Calu3 (cell line): ENCODE results near the gene SMARCC1. TPM values are rescaled to one million over a fixed set of nuclear protein-coding genes. Genes with fewer than 3 reads are reported as not detected.

Experiments used
- BruUV-seq: library from RNA; stranded (reverse); fragments of 400-500 nt; replicated peaks from 2 replicates; lab custom pipeline; 2021; lab: Mats Ljungman, UMichigan
- CTCF ChIA-PET: fragments of 300-600 bp; sonication (Branson Sonifier 250); formaldehyde crosslinking; loops from one replicate; lab custom pipeline; 2022; ENCODE audit warnings: antibody characterized with exemption; lab: Charles Lee
- DNase-seq: peaks from one replicate; pipeline ENCODE4 v3.0.0; 2022
- H3K27ac Mint-ChIP-seq: one replicate; pipeline ENCODE4 v1.8.0; 2022; ENCODE audit warnings: mixed read lengths; ENCODE audit not compliant: unreplicated experiment
- H3K27me3 Mint-ChIP-seq: one replicate; pipeline ENCODE4 v1.8.0; 2022; ENCODE audit warnings: mixed read lengths; ENCODE audit not compliant: unreplicated experiment
- H3K36me3 Mint-ChIP-seq: one replicate; pipeline ENCODE4 v1.8.0; 2022; ENCODE audit warnings: mild to moderate bottlenecking, moderate library complexity, mixed read lengths; ENCODE audit not compliant: insufficient read depth, unreplicated experiment
- H3K4me1 Mint-ChIP-seq: one replicate; pipeline ENCODE4 v1.8.0; 2022; ENCODE audit warnings: mild to moderate bottlenecking, low read depth, mixed read lengths; ENCODE audit not compliant: unreplicated experiment
- H3K4me3 Mint-ChIP-seq: one replicate; pipeline ENCODE4 v1.8.0; 2022; ENCODE audit warnings: mild to moderate bottlenecking, low read depth, moderate library complexity, mixed read lengths; ENCODE audit not compliant: unreplicated experiment
- H3K9me3 Mint-ChIP-seq: one replicate; pipeline ENCODE4 v1.8.0; 2022; ENCODE audit warnings: low read depth, mixed read lengths; ENCODE audit not compliant: unreplicated experiment
- CTCF ChIP-seq: fragments of 200-600 bp; IDR thresholded peaks from one replicate; pipeline ENCODE4 v1.8.0; 2022; ENCODE audit warnings: antibody characterized with exemption; ENCODE audit not compliant: unreplicated experiment
- intact Hi-C: fragments of 100-400 bp; cut with micrococcal nuclease; formaldehyde crosslinking; loops from one replicate; pipeline ENCODE4 v1.10.0; 2022; ENCODE audit not compliant: unreplicated experiment
- total RNA-seq: library from RNA; stranded (reverse); gene quantifications from 2 replicates; pipeline ENCODE4 v1.2.3, GENCODE V29; 2022

SMARCC1 gene
- total RNA-seq, 1 experiment from 2014 or later: 122 TPM

- H3K36me3 Mint-ChIP-seq: peaks cover 26% of the 10 kb centered on the region
Observed at GRCh38 chr3:47590216-47590615, 191.5 kb downstream of the SMARCC1 start.

GRCh38 chr3:47588587-47588986 is 193.1 kb downstream of the SMARCC1 start:
- intact Hi-C loops: no loop called here
- H3K27ac Mint-ChIP-seq: no peak overlapping the region
- H3K27me3 Mint-ChIP-seq: no peaks in the 10 kb centered on the region
- DNase-seq: no peak
- CTCF ChIA-PET: interaction anchor here (0.5 kb wide), 1 partner anchor 79 kb away, joined by 3 read pairs; no protein-coding TSS in a partner anchor
- peaks cover 26% of the 10 kb centered on the region for H3K36me3 Mint-ChIP-seq
- H3K9me3 Mint-ChIP-seq: no peaks in the 10 kb centered on the region
- H3K4me1 Mint-ChIP-seq: no peaks in the 10 kb centered on the region
- H3K4me3 Mint-ChIP-seq: no peak overlapping the region
- no TSS peak for BruUV-seq
- TF ChIP-seq CTCF: no peak

More at GRCh38 chr3:47590216-47590615, 191.5 kb downstream of the SMARCC1 start:
- CTCF ChIA-PET: no interaction called here
- Mint-ChIP-seq H3K4me1 (no peaks in the 10 kb centered on the region), H3K4me3 (no peak overlapping the region), H3K27ac (no peak overlapping the region), H3K27me3 (no peaks in the 10 kb centered on the region), H3K9me3 (no peaks in the 10 kb centered on the region)
- no peak for TF ChIP-seq CTCF
- no peak for DNase-seq
- intact Hi-C loops: no loop called here
- BruUV-seq: no TSS peak

GRCh38 chr3:47588053-47588452 is 193.6 kb downstream of the SMARCC1 start:
- H3K4me3 Mint-ChIP-seq: no peak overlapping the region
- no peaks in the 10 kb centered on the region for H3K4me1 Mint-ChIP-seq
- DNase-seq: no peak
- H3K27ac Mint-ChIP-seq: no peak overlapping the region
- TF ChIP-seq CTCF: no peak
- intact Hi-C loops: no loop called here
- no peaks in the 10 kb centered on the region for H3K27me3 Mint-ChIP-seq
- no TSS peak for BruUV-seq
- CTCF ChIA-PET: interaction anchor here (0.5 kb wide), 1 partner anchor 79 kb away, joined by 3 read pairs; no protein-coding TSS in a partner anchor
- no peaks in the 10 kb centered on the region for H3K9me3 Mint-ChIP-seq
- peaks cover 26% of the 10 kb centered on the region for H3K36me3 Mint-ChIP-seq

GRCh38 chr3:47586746-47587145 is 194.9 kb downstream of the SMARCC1 start:
- H3K27me3 Mint-ChIP-seq: no peaks in the 10 kb centered on the region
- CTCF ChIA-PET: interaction anchor here (0.6 kb wide), 2 partner anchors 36 to 154 kb away, joined by 3 to 4 read pairs; no protein-coding TSS in a partner anchor
- H3K4me1 Mint-ChIP-seq: no peaks in the 10 kb centered on the region
- peaks cover 20% of the 10 kb centered on the region for H3K36me3 Mint-ChIP-seq
- H3K27ac Mint-ChIP-seq: no peak overlapping the region
- no peak for TF ChIP-seq CTCF
- BruUV-seq: no TSS peak
- intact Hi-C loops: no loop called here
- no peaks in the 10 kb centered on the region for H3K9me3 Mint-ChIP-seq
- H3K4me3 Mint-ChIP-seq: no peak overlapping the region
- DNase-seq: no peak
